Measurements from ENCODE around the gene VSTM1.
"Not testable (repeated sequence)": the region's sequence is repeated elsewhere in the genome, so short reads cannot be mapped to it uniquely, and the experiment has no call there.

VSTM1 gene

GRCh38 chr19:54095136-54095858 lies 31.6 kb upstream of the VSTM1 start:
- no peak overlapping the region; the same call in 1 of the 2 replicates for H3K4me3 ChIP-seq (ENCODE audit: low read length)
- no peak for TF ChIP-seq ZNF274 (IDR thresholded peaks at IDR 0.05; ENCODE audit: low read depth, low read length)

DNA sequence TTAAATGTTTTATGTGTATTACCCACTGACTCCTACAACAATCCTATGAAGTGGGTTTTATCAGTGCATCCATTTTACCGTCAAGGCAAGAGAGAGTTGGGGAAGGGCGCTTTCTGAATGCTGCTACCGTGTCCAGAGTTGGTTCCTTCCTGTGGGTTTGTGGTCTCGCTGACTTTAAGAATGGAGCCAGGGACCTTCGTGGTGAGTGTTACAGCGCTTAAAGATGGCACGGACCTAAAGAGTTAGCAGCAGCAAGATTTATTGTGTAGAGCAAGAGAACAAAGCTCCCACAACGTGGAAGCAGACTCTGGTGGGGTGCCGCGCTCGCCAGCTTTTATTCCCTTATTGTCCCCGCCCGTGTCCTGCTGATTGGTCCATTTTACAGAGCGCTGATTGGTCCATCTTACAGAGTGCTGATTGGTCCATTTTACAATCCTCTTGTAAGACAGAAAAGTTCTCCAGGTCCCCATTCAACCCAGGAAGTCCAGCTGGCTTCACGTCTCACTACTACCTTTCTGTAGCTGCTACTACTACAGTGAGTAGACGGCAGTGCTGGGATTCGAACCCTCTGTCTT lies 30.8 kb upstream of the VSTM1 start:
- no peak overlapping the region for H3K4me3 ChIP-seq (ENCODE audit: low read length)
- no peak for TF ChIP-seq ZNF274 (IDR thresholded peaks at IDR 0.05; ENCODE audit: low read depth, low read length)

DNA sequence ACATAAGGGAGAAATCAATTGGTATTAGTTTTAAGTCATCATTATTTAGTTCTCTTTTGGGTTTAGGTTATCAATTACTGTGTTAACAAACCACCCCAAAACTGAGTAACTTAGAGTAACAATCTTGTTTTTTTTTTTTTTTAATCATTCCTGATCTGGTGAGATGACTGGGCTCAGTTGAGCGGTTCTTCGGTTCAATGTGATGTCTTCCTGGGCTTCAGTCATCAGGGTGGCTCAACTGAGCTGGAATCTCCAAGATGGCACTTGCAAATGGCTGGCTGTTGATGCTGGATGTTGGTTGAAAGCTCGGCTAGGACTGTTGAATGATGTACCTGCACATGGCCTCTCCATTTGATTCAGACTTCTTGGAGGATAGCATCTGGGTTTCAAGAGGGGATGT lies 20.7 kb upstream of the VSTM1 start:
- TF ChIP-seq ZNF274 (IDR thresholded peaks at IDR 0.05; ENCODE audit: low read depth, low read length), result no peak
- no peak overlapping the region for H3K4me3 ChIP-seq (ENCODE audit: low read length)

DNA sequence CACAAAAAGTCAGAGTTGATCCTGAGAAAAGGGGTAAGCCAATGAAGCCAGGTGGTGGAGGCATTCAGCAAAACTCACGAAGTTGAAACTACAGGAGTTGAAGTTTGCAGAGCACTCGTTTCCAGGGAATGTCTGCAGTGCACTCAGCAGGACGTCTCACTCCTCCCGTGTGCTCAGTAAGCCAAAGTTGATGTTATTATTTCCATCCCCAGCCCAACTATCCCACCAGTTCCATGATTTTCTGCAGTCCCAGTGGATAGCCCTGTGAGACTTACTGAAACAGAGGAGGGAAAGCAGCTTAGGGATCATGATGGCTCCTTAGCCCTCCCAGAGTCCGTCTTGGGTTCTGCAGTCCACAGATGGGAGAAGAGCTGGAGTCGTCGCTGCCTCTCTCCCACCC lies 17.3 kb upstream of the VSTM1 start, which contains the start of gene TARM1:
Gene TARM1, minus strand, starts transcription at position 334 of the 400 bp plus-strand sequence. Its CDS starts 25 bp downstream, at position 309.
- no peak within 1 kb of the TSS for H3K4me3 ChIP-seq (ENCODE audit: low read length)
- no peak for TF ChIP-seq ZNF274 (IDR thresholded peaks at IDR 0.05; ENCODE audit: low read depth, low read length)

- no peak for TF ChIP-seq ZNF274 (IDR thresholded peaks at IDR 0.05; ENCODE audit: low read depth, low read length)
- no peak overlapping the region for H3K4me3 ChIP-seq (ENCODE audit: low read length)
Observed at GRCh38 chr19:54077334-54077733, 13.6 kb upstream of the VSTM1 start.

DNA sequence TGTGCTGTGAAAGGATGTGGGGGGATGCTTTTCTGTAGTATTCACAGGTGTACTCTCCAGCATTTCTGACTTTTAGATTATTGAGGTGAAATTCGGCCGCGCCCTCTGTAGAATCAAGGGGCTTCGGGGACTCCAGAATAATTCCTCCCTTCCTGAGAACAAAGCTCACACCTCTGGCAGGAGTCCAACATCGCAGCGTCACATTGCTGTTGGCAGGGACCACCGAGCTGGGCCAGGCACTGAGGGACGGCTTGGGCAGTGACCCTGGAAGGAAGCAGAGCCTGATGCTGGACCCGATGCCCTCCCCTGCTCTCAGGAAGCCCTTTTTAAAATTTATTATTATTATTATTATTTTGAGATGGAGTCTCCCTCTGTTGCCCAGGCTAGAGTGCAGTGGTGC lies 11.2 kb upstream of the VSTM1 start:
- no peak for TF ChIP-seq ZNF274 (IDR thresholded peaks at IDR 0.05; ENCODE audit: low read depth, low read length)
- H3K4me3 ChIP-seq (ENCODE audit: low read length), result no peak overlapping the region

- H3K4me3 ChIP-seq (ENCODE audit: low read length), result no peak overlapping the region
- no peak for TF ChIP-seq ZNF274 (IDR thresholded peaks at IDR 0.05; ENCODE audit: low read depth, low read length)
Observed at GRCh38 chr19:54073829-54074228, 10.1 kb upstream of the VSTM1 start.

- no peak for TF ChIP-seq ZNF274 (IDR thresholded peaks at IDR 0.05; ENCODE audit: low read depth, low read length)
Observed at GRCh38 chr19:54069470-54069869, 5.8 kb upstream of the VSTM1 start.

DNA sequence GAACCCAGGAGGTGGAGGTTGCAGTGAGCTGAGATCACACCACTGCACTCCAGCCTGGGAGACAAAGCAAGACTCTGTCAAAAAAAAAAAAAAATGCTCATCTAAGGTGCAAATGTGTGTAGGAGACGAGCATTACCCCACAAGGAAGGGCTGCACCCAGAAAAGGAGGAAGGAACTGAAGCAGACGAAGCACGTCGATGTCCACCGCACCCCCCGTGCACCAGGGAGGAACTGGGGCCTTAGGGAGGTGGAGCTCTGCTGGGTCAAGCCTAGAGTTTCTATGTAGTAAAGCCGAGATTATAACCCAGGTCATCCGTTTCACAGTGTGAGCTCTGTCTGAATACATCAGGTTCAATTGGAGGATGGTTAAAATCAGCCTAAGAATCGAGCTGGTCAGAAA lies 1.1 kb downstream of the VSTM1 start:
- TF ChIP-seq ZNF274 (IDR thresholded peaks at IDR 0.05; ENCODE audit: low read depth, low read length), result no peak

More at GRCh38 chr19:54069470-54069869, 5.8 kb upstream of the VSTM1 start:
- H3K4me3 ChIP-seq (ENCODE audit: low read length), result no peak overlapping the region

DNA sequence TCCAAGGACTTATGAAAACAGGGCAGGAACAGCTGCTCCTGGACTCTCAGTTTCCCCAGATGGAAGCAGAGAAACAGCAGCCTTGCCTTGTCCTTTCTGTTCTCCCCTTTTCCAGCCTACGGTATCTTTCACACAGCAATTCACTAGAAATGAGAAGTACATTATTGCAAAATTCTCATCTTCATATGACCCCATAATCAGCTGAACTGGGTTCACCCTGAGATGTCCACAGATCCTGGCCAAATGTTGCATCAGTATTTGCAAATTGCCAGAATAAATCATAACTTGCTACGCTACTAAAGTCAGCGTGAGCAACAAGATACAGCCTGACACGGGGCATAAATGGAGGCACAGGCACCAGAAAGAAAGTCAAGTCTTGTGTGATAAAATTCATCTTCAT lies 16.1 kb downstream of the VSTM1 start:
- TF ChIP-seq ZNF274 (IDR thresholded peaks at IDR 0.05; ENCODE audit: low read depth, low read length), result no peak

More for the DNA sequence above, 1.1 kb downstream of the VSTM1 start:
- no peak overlapping the region for H3K4me3 ChIP-seq (ENCODE audit: low read length)

DNA sequence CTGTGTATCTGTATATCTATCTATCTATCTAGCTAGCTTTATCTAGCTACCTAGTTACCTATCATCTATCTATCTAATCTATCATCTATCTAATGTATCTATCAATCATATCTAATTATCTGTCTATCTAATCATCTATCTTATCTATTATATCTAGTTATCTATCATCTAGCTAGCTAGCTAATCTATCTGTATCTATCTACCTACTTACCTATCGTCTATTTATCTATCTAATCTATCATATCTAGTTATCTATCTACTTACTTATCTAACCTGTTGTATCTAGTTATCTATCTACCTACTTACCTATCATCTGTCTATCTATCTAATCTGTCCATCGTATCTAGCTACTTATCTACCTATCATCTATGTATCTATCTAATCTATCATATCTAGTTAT lies 17.9 kb downstream of the VSTM1 start:
- H3K4me3 ChIP-seq (ENCODE audit: low read length), result no peak overlapping the region
- TF ChIP-seq ZNF274 (IDR thresholded peaks at IDR 0.05; ENCODE audit: low read depth, low read length), result no peak

More for the DNA sequence above, 16.1 kb downstream of the VSTM1 start:
- H3K4me3 ChIP-seq (ENCODE audit: low read length), result no peak overlapping the region

DNA sequence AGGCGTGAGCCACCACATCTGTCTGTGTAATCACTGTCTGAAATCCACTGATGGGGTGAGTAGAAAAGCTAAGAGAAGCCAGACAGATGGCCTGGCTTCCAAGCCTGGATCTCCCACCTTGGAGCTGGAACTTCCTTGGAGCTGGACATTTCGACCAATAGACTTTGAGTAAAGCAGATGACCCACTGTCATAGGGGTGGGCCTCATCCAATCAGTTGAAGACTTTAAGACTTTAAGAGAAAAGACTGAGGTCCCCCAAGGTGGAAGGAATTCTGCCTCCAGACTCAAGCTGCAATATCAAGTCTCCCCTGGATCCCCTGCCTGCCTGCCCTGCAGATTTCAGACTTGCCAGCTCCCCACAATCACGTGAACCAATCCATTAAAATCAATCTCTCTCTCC lies 20.7 kb downstream of the VSTM1 start:
- no peak for TF ChIP-seq ZNF274 (IDR thresholded peaks at IDR 0.05; ENCODE audit: low read depth, low read length)
- no peak overlapping the region for H3K4me3 ChIP-seq (ENCODE audit: low read length)

- TF ChIP-seq ZNF274 (IDR thresholded peaks at IDR 0.05; ENCODE audit: low read depth, low read length), result no peak
- H3K4me3 ChIP-seq (ENCODE audit: low read length), result no peak overlapping the region
Observed at GRCh38 chr19:54041969-54042606, 21.6 kb downstream of the VSTM1 start.

- TF ChIP-seq ZNF274 (IDR thresholded peaks at IDR 0.05; ENCODE audit: low read depth, low read length), result no peak
- no peak overlapping the region for H3K4me3 ChIP-seq (ENCODE audit: low read length)
Observed at GRCh38 chr19:54040003-54040402, 23.7 kb downstream of the VSTM1 start.

DNA sequence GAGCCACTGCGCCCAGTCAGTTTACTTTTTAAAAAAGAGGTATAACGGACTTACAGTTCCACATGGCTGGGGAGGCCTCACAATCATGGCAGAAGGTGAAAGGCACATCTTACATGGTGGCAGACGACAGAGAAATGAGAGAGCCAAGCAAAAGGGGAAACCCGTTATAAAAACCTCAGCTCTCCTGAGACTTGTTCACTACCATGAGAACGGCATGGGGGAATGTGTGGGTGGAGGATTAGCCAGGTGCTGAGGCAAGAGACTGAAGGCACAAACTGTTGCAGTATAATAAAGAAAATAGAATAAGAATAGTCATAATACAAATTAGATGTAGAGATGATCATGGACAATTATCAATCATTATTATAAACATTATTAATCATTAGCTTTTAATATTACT lies 27.2 kb downstream of the VSTM1 start:
- not testable (repeated sequence) for H3K4me3 ChIP-seq (ENCODE audit: low read length)

All from GM08714 (cell line).